HL-60 (cell line): ENCODE measurements around the gene MMP8.

Experiments used
- CTCF ChIP-seq: IDR thresholded peaks from one replicate; pipeline ENCODE4 v1.5.1; 2011; ENCODE audit warnings: low read length, control low read depth, inconsistent platforms; ENCODE audit not compliant: insufficient read depth
- GABPA ChIP-seq: IDR thresholded peaks from 2 replicates; pipeline ENCODE4 v1.6.1; 2012; ENCODE audit warnings: low read depth
- POLR2AphosphoS5 ChIP-seq: IDR thresholded peaks from 2 replicates; pipeline ENCODE4 v1.6.1; 2012; ENCODE audit warnings: low read depth
- SPI1 ChIP-seq: IDR thresholded peaks from 2 replicates; pipeline ENCODE4 v1.6.1; 2012; ENCODE audit warnings: low read depth, mild to moderate bottlenecking, borderline replicate concordance
- TF ChIP-seq, protein P1 (sequence below): IDR thresholded peaks from 2 replicates; pipeline ENCODE4 v1.6.1; 2012; ENCODE audit warnings: low read depth; ENCODE audit not compliant: insufficient replicate concordance

GRCh38 chr11:102763440-102763839 is 38.7 kb upstream of the MMP8 start:
- TF ChIP-seq CTCF (no peak), POLR2AphosphoS5 (no peak), GABPA (no peak), SPI1 (no peak)
- TF ChIP-seq, protein P1, sequence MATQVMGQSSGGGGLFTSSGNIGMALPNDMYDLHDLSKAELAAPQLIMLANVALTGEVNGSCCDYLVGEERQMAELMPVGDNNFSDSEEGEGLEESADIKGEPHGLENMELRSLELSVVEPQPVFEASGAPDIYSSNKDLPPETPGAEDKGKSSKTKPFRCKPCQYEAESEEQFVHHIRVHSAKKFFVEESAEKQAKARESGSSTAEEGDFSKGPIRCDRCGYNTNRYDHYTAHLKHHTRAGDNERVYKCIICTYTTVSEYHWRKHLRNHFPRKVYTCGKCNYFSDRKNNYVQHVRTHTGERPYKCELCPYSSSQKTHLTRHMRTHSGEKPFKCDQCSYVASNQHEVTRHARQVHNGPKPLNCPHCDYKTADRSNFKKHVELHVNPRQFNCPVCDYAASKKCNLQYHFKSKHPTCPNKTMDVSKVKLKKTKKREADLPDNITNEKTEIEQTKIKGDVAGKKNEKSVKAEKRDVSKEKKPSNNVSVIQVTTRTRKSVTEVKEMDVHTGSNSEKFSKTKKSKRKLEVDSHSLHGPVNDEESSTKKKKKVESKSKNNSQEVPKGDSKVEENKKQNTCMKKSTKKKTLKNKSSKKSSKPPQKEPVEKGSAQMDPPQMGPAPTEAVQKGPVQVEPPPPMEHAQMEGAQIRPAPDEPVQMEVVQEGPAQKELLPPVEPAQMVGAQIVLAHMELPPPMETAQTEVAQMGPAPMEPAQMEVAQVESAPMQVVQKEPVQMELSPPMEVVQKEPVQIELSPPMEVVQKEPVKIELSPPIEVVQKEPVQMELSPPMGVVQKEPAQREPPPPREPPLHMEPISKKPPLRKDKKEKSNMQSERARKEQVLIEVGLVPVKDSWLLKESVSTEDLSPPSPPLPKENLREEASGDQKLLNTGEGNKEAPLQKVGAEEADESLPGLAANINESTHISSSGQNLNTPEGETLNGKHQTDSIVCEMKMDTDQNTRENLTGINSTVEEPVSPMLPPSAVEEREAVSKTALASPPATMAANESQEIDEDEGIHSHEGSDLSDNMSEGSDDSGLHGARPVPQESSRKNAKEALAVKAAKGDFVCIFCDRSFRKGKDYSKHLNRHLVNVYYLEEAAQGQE, result no peak
